K562 (cell line): ENCODE results near the gene PTPRE. TPM values are rescaled to one million over a fixed set of nuclear protein-coding genes. Genes with fewer than 3 reads are reported as not detected.

ENCODE experiments used
- ATAC-seq: fragments of 200-7000 bp; cut with Tn5 transposase; 3 replicates; pipeline ENCODE4 v1.9.1; 2020; ENCODE audit warnings: moderate library complexity
- BruUV-seq: library from RNA; stranded (reverse); fragments of 400-500 nt; replicated peaks from 2 replicates; lab custom pipeline; 2021; lab: Mats Ljungman, UMichigan
- CTCF ChIA-PET: fragments of 300-600 bp; formaldehyde crosslinking; extraction: SDS; loops from one replicate; lab custom pipeline; 2021; ENCODE audit warnings: low intra/inter-chr PET ratio; lab: Yijun Ruan, JAX
- POLR2A ChIA-PET: fragments of 300-600, 350-650 bp; sonication (Branson Sonifier 250); formaldehyde crosslinking; extraction: SDS; loops from one replicate; lab custom pipeline; 2021; ENCODE audit warnings: antibody characterized with exemption, inconsistent platforms; lab: Yijun Ruan, JAX
- DNase-seq, 4 experiments: peaks; one replicate each; pipeline versions ENCODE4 v3.0.0 to v3.0.0-alpha.2; 2011 to 2018; ENCODE audit warnings: low spot score in 3 of 4, mixed read lengths in 3 of 4; ENCODE audit errors: extremely low read depth in 1 of 4
- FAIRE-seq: peaks from 2 replicates; lab custom pipeline; 2011; peaks lifted over from hg19 to GRCh38; lab: Jason Lieb, UNC
- H2AFZ ChIP-seq: 2 replicates; pipeline ENCODE4 v1.6.0; 2011; ENCODE audit warnings: low read depth, low read length, control low read depth, inconsistent platforms
- H3K27ac ChIP-seq: fragments of 200-600 bp; 3 replicates; pipeline ENCODE4 v1.8.0; 2011; ENCODE audit warnings: low read depth, mild to moderate bottlenecking, control low read depth, inconsistent platforms, low read length, moderate library complexity, mixed read lengths; ENCODE audit errors: extremely low read depth
- H3K27me3 ChIP-seq, 2 experiments: fragments of 300-600 bp in 1 of 2; 2 replicates in 1 of 2; 3 replicates in 1 of 2; pipeline versions ENCODE4 v1.6.0 to v1.8.0; 2011; ENCODE audit warnings: inconsistent platforms in 2 of 2, low read length in 2 of 2, mild to moderate bottlenecking in 1 of 2, mixed read lengths in 1 of 2, moderate library complexity in 1 of 2; ENCODE audit not compliant: control insufficient read depth in 2 of 2, insufficient read depth in 2 of 2
- H3K36me3 ChIP-seq: fragments of 300-600 bp; 3 replicates; pipeline ENCODE4 v1.8.0; 2011; ENCODE audit warnings: mild to moderate bottlenecking, low read length, inconsistent platforms; ENCODE audit not compliant: control insufficient read depth, insufficient read depth
- H3K4me1 ChIP-seq, 2 experiments: fragments of 200-600 bp in 1 of 2; replicated peaks in 1 of 2; 2 replicates in 1 of 2; 3 replicates in 1 of 2; pipeline versions ENCODE4 v1.5.1 to v1.8.0; 2011; ENCODE audit warnings: inconsistent platforms in 2 of 2, low read length in 2 of 2, mild to moderate bottlenecking in 1 of 2, mixed read lengths in 1 of 2, moderate library complexity in 1 of 2; ENCODE audit not compliant: control insufficient read depth in 2 of 2, insufficient read depth in 2 of 2
- H3K4me2 ChIP-seq: 2 replicates; pipeline ENCODE4 v1.6.1; 2011; ENCODE audit warnings: low read length, control low read depth, inconsistent platforms, mixed read lengths; ENCODE audit not compliant: insufficient read depth
- H3K4me3 ChIP-seq: fragments of 200-600 bp; sonication (generic), shearing (Covaris generic); 2 replicates; pipeline ENCODE4 v1.5.1; 2016; ENCODE audit warnings: control low read depth, inconsistent platforms
- H3K79me2 ChIP-seq: fragments of 200-600 bp; 3 replicates; pipeline ENCODE4 v1.8.0; 2011; ENCODE audit warnings: low read length, inconsistent platforms; ENCODE audit not compliant: control insufficient read depth, insufficient read depth
- H3K9ac ChIP-seq, 2 experiments: 2 replicates each; pipeline versions ENCODE4 v1.6.0 to v1.6.1; 2011; ENCODE audit warnings: low read depth in 2 of 2, low read length in 2 of 2, control low read depth in 1 of 2, inconsistent platforms in 1 of 2, mild to moderate bottlenecking in 1 of 2, mixed read lengths in 1 of 2; ENCODE audit not compliant: insufficient read depth in 1 of 2
- H3K9me1 ChIP-seq: one replicate; pipeline ENCODE4 v1.6.0; 2011; ENCODE audit warnings: inconsistent platforms, mild to moderate bottlenecking, low read length, moderate library complexity; ENCODE audit not compliant: control insufficient read depth, insufficient read depth
- H3K9me3 ChIP-seq: replicated peaks from 2 replicates; pipeline ENCODE4 v1.5.1; 2011; ENCODE audit warnings: low read depth, low read length, inconsistent platforms; ENCODE audit not compliant: control insufficient read depth, insufficient read depth
- H4K20me1 ChIP-seq: replicated peaks from 2 replicates; pipeline ENCODE4 v1.6.1; 2011; ENCODE audit warnings: low read length, inconsistent platforms, mixed read lengths; ENCODE audit not compliant: control insufficient read depth, insufficient read depth
- AFF4 ChIP-seq: sonication (generic); formaldehyde crosslinking; IDR thresholded peaks from 2 replicates; pipeline ENCODE4 v1.8.0; 2023; ENCODE audit warnings: mild to moderate bottlenecking, missing genetic modification reagents
- CAMTA2 ChIP-seq: fragments of 250-450 bp; sonication (Bioruptor Pico); conservative IDR thresholded peaks from 2 replicates; pipeline ENCODE4 v1.5.1; 2022
- HDAC2 ChIP-seq: fragments of 450-650 bp; IDR thresholded peaks from 2 replicates; pipeline ENCODE4 v1.6.1; 2016; ENCODE audit warnings: mild to moderate bottlenecking
- ZBTB1 ChIP-seq: sonication (generic); formaldehyde crosslinking; IDR thresholded peaks from 2 replicates; pipeline ENCODE4 v1.8.1; 2023; ENCODE audit warnings: missing genetic modification reagents, low read depth, mild to moderate bottlenecking, borderline replicate concordance
- ZKSCAN3 ChIP-seq: fragments of 250-450 bp; sonication (Bioruptor Pico); IDR thresholded peaks from 2 replicates; pipeline ENCODE4 v1.4.0; 2020
- ZNF239 ChIP-seq: fragments of 250-450 bp; sonication (Bioruptor Pico); IDR thresholded peaks from 2 replicates; pipeline ENCODE4 v1.4.0; 2020; ENCODE audit warnings: mild to moderate bottlenecking
- ZSCAN29 ChIP-seq: fragments of 450-650 bp; IDR thresholded peaks from 2 replicates; pipeline ENCODE4 v1.6.1; 2017
- WGBS: fragments of 100-300 bp; shearing (Covaris generic); methylation state at CpG from one replicate; pipeline ENCODE4 v1.1.6; 2016; ENCODE audit warnings: low coverage, mixed read lengths; ENCODE audit not compliant: insufficient coverage; ENCODE audit errors: missing lambda C conversion rate; 5-methylcytosine and 5-hydroxymethylcytosine counted together
- in situ Hi-C: fragments of 300-500 bp; cut with MboI; formaldehyde crosslinking; loops from 4 replicates; pipeline ENCODE4 v1.15.0; 2018; ENCODE audit warnings: inconsistent platforms, mixed read lengths
- intact Hi-C: fragments of 100-400 bp; cut with micrococcal nuclease; formaldehyde crosslinking; loops from 2 replicates; pipeline ENCODE4 v1.14.2; 2022
- polyA plus RNA-seq, 8 experiments: library from polyadenylated mRNA; depleted of rRNA in 4 of 8; stranded (reverse) in 5 of 8; unstranded in 3 of 8; fragments of >200 nt; fragmentation: Nextera tagmentation in 2 of 8; fragmentation: Illumina TruSeq in 1 of 8; extraction: Ambion mirVana in 2 of 8; extraction: Trizol in 1 of 8; gene quantifications; 2 replicates each; pipeline versions ENCODE4 v1.2.1 to v1.2.3, GENCODE V29; 2011 to 2014; ENCODE audit warnings: inconsistent platforms in 1 of 8, missing spikeins in 1 of 8
- total RNA-seq, 7 experiments: library from RNA; depleted of rRNA in 6 of 7; stranded (reverse); fragments of >200 nt in 6 of 7; fragmentation: Illumina TruSeq in 2 of 7; extraction: Trizol in 2 of 7; gene quantifications; 2 replicates each; pipeline versions ENCODE4 v1.2.1 to v1.2.3, GENCODE V29; 2011 to 2021; ENCODE audit warnings: low replicate concordance in 1 of 7

The PTPRE gene
- total and polyA plus RNA-seq, 9 of the 15 experiments (the other 6 are each of a cell fraction or from before 2014, with no cell fraction given): 0.01 to 0.13 (median 0.04) TPM; not detected in 4

DNA sequence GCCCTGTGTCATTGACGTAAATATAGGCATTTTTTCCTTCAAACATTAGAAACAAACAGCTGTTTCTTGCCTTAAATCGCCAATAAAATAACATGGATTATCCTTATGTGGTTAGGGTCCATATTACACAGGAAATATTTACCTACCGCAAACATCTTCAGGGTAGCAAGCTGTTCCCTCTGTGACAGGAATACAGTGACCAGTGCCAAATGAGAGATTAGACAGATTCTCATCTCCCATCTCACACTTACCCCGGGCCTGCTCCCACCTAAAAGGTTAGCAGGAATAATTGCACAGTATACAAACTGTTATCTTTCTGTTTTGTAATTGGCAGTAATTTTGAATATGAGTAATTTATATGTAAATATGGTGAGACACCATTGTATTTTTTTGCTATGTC lies 202.8 kb downstream of the PTPRE start (continued):
- TF ChIP-seq AFF4 (CRISPR knock-in tag): no peak
- no peak for TF ChIP-seq ZNF239 (CRISPR knock-in tag)

GRCh38 chr10:128110339-128110738 lies 203.4 kb downstream of the PTPRE start:
- H3K4me1 ChIP-seq: no peaks in the 10 kb centered on the region
- TF ChIP-seq CAMTA2 (CRISPR knock-in tag) (no peak), ZKSCAN3 (no peak), ZSCAN29 (no peak), HDAC2 (no peak), ZBTB1 (no peak)
- WGBS: 95% methylated on average over 3 of the region's 3 CpGs
- peaks cover 99% of the 10 kb centered on the region for H3K36me3 ChIP-seq
- no peak overlapping the region for H2AFZ ChIP-seq
- H3K9ac ChIP-seq: no peak overlapping the region
- ChIA-PET CTCF (no interaction called here), POLR2A (interaction anchor here (1.2 kb wide), 1 partner anchor 10 kb away, joined by 4 read pairs; no protein-coding TSS in a partner anchor)
- H3K4me2 ChIP-seq: no peak overlapping the region
- H3K27ac ChIP-seq: no peak overlapping the region
- no peaks in the 10 kb centered on the region; the same call in 1 of the 3 replicates for H3K79me2 ChIP-seq
- no TSS peak for BruUV-seq
- ATAC-seq: no peak
- intact Hi-C loops: no loop called here
- no peaks in the 10 kb centered on the region for H3K9me3 ChIP-seq
- no peak for DNase-seq
- no peak overlapping the region for H3K4me3 ChIP-seq
- no peaks in the 10 kb centered on the region; the same call in 1 of the 2 replicates for H4K20me1 ChIP-seq
- FAIRE-seq: no peak
- in situ Hi-C loops: no loop called here
- H3K27me3 ChIP-seq: no peaks in the 10 kb centered on the region
- H3K9me1 ChIP-seq: no peaks in the 10 kb centered on the region
